Stomach (tissue), 4 donors: ENCODE measurements around the gene DIAPH3.

Source experiments
- CTCF ChIP-seq, 7 experiments: fragments of 450-650 bp in 4 of 7; fragments of 200-600 bp in 3 of 7; sonication (generic) in 3 of 7; IDR thresholded peaks; one replicate each; pipeline ENCODE4 v1.5.1; 2016 to 2019; ENCODE audit warnings: antibody characterized with exemption in 7 of 7, control low read depth in 2 of 7, mild to moderate bottlenecking in 1 of 7
- POLR2AphosphoS5 ChIP-seq, 3 donors: sonication (generic); formaldehyde crosslinking; IDR thresholded peaks; one replicate each; pipeline ENCODE4 v1.6.1; 2016; ENCODE audit warnings: antibody characterized with exemption in 3 of 3

GRCh38 chr13:59673286-59673685, 490.4 kb downstream of the DIAPH3 start:
- TF ChIP-seq POLR2AphosphoS5 (IDR thresholded peaks at IDR 0.05) (no peak), CTCF (IDR thresholded peaks at IDR 0.05) (no peak)
